Gastrocnemius medialis (tissue), 4 donors: Measurements from ENCODE around the gene CDK14. TPM values are rescaled to one million over a fixed set of nuclear protein-coding genes. Genes with fewer than 3 reads are reported as not detected.
"Not testable (repeated sequence)": the region's sequence is repeated elsewhere in the genome, so short reads cannot be mapped to it uniquely, and the experiment has no call there.

Experiments used
- ATAC-seq, 2 donors: fragments of 150-250 bp; one replicate each; pipeline ENCODE4 v1.9.1; 2016
- DNase-seq, 2 donors: peaks; one replicate each; pipeline ENCODE4 v3.0.0-alpha.2; 2019
- H3K27ac ChIP-seq, 4 donors: fragments of 200-600 bp; sonication (generic); 1 replicate in 1 of 4; 2 replicates in 3 of 4; pipeline ENCODE4 v1.5.1; 2016 to 2018; ENCODE audit warnings: mild to moderate bottlenecking in 2 of 4, moderate library complexity in 1 of 4
- H3K27me3 ChIP-seq, 3 donors: fragments of 200-600 bp; sonication (generic) in 2 of 3; 1 replicate in 1 of 3; 2 replicates in 2 of 3; pipeline versions ENCODE4 v1.5.1 to v1.6.0; 2016 to 2019; ENCODE audit warnings: mild to moderate bottlenecking in 1 of 3, moderate library complexity in 1 of 3
- H3K36me3 ChIP-seq, 2 donors: fragments of 200-600 bp; sonication (generic) in 1 of 2; one replicate each; pipeline ENCODE4 v1.5.1; 2017 to 2018
- H3K4me1 ChIP-seq, 2 donors: fragments of 200-600 bp; sonication (generic) in 1 of 2; one replicate each; pipeline ENCODE4 v1.5.1; 2016 to 2017; ENCODE audit warnings: mild to moderate bottlenecking in 2 of 2
- H3K4me3 ChIP-seq, 4 donors: fragments of 200-600 bp; sonication (generic) in 3 of 4; 1 replicate in 1 of 4; 2 replicates in 3 of 4; pipeline ENCODE4 v1.5.1; 2016 to 2019; ENCODE audit warnings: mild to moderate bottlenecking in 2 of 4
- H3K9me3 ChIP-seq, 3 donors: fragments of 200-600 bp; sonication (generic) in 2 of 3; 1 replicate in 1 of 3; 2 replicates in 2 of 3; pipeline ENCODE4 v1.5.1; 2016 to 2019
- CTCF ChIP-seq, 5 experiments: fragments of 450-650 bp in 3 of 5; fragments of 200-600 bp in 2 of 5; sonication (generic) in 2 of 5; IDR thresholded peaks in 4 of 5; conservative IDR thresholded peaks in 1 of 5; 1 replicate in 4 of 5; 2 replicates in 1 of 5; pipeline ENCODE4 v1.5.1; 2016 to 2019; ENCODE audit warnings: antibody characterized with exemption in 5 of 5, mild to moderate bottlenecking in 3 of 5, moderate library complexity in 3 of 5
- POLR2A ChIP-seq, 2 donors: fragments of 450-650 bp; IDR thresholded peaks; one replicate each; pipeline ENCODE4 v1.6.1; 2017; ENCODE audit warnings: antibody characterized with exemption in 2 of 2, mild to moderate bottlenecking in 2 of 2, moderate library complexity in 2 of 2
- in situ Hi-C, 4 donors: fragments of 200-750 bp; cut with MboI; loops; one replicate each; pipeline versions ENCODE4 v1.15.0 to v1.8.0; 2017; ENCODE audit warnings: low sequenced_read_pairs in 4 of 4
- intact Hi-C: fragments of 100-400 bp; cut with DNase I; formaldehyde crosslinking; loops from one replicate; pipeline ENCODE4 v1.15.1; 2023; ENCODE audit warnings: low total_unique reads
- total RNA-seq, 4 donors: library from RNA; depleted of rRNA; stranded (reverse); fragments of >200 nt; gene quantifications; one replicate each; pipeline versions ENCODE4 v1.1.0 to v1.2.3, GENCODE V29; 2016

The CDK14 gene
- total RNA-seq, 4 donors from 2014 or later = 3.9 to 8.6 (median 7.3) TPM

DNA sequence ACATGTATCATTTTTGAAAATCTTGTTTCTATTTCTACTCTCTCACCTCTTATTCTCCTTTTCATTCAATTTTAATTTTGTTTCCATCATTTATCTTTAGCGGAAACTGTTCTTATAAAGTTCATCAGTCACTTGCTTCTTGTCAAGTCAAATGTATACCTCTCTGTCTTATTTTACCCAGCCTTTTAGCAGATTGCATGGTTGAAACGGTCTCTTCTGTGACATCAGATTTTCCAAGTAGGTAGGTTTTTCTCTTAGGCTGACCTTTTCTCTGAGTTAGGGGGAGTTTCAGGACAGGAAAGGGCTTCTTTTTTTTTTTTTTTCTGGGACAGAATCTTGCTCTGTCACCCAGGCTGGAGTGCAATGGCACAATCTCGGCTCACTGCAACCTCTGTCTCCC lies 195.5 kb downstream of the CDK14 start:
- TF ChIP-seq CTCF (IDR thresholded peaks at IDR 0.05 in 4 of 5, conservative IDR thresholded peaks at IDR 0.05 in 1 of 5) (no peak), POLR2A (IDR thresholded peaks at IDR 0.05) (no peak)
- Histone ChIP-seq H3K27ac (no peak overlapping the region), H3K4me3 (no peak overlapping the region), H3K4me1 (no peaks in the 10 kb centered on the region), H3K27me3 (no peaks in the 10 kb centered on the region), H3K36me3 (no peaks in the 10 kb centered on the region), H3K9me3 (no peaks in the 10 kb centered on the region)
- in situ Hi-C loops (no loop called here), intact Hi-C loops (no loop called here)
- no peak for ATAC-seq
- DNase-seq = no peak

DNA sequence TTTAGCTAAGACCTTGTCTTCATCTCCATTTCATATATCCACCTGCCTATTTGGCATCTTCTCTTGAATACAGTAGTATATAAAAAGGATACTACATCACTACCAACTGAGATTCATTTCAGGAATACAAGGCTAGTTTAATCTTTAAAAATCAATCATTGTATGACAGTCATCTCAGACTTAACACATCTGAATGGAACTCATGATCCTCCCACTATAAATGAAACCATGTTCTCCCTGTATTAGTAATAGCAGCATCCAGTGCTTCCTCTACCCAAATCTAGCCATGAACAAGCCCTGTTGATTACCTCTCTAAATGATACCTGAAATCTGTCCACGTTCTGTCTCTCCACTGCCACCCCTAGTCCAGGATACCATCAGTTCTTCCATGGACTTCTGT lies 196.2 kb downstream of the CDK14 start:
- no peaks in the 10 kb centered on the region for H3K36me3 ChIP-seq
- in situ Hi-C loops = no loop called here
- H3K27ac ChIP-seq = no peak overlapping the region
- H3K9me3 ChIP-seq = no peaks in the 10 kb centered on the region
- no peaks in the 10 kb centered on the region for H3K4me1 ChIP-seq
- H3K27me3 ChIP-seq = no peaks in the 10 kb centered on the region
- DNase-seq (no peak), ATAC-seq (no peak)
- H3K4me3 ChIP-seq = no peak overlapping the region
- TF ChIP-seq CTCF (IDR thresholded peaks at IDR 0.05 in 4 of 5, conservative IDR thresholded peaks at IDR 0.05 in 1 of 5) (no peak), POLR2A (IDR thresholded peaks at IDR 0.05) (no peak)
- intact Hi-C loops = no loop called here

DNA sequence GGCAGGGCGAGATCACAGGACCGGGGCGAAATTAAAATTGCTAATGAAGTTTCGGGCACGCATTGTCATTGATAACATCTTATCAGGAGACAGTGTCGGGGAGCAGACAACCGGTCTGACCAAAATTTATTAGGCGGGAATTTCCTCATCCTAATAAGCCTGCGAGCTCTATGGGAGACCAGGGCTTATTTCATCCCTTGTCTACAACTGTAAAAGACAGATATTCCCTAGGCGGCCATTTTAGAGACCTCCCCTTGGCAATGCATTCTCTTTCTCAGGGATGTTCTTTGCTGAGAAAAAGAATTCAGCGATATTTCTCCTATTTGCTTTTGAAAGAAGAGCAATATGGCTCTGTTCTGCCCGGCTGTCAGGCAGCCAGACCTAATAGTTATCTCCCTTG lies 198.1 kb downstream of the CDK14 start:
- intact Hi-C loops, H3K4me1 ChIP-seq, DNase-seq, H3K27me3 ChIP-seq, H3K9me3 ChIP-seq, ATAC-seq, in situ Hi-C loops, H3K27ac ChIP-seq, H3K36me3 ChIP-seq, H3K4me3 ChIP-seq: not testable (repeated sequence)

DNA sequence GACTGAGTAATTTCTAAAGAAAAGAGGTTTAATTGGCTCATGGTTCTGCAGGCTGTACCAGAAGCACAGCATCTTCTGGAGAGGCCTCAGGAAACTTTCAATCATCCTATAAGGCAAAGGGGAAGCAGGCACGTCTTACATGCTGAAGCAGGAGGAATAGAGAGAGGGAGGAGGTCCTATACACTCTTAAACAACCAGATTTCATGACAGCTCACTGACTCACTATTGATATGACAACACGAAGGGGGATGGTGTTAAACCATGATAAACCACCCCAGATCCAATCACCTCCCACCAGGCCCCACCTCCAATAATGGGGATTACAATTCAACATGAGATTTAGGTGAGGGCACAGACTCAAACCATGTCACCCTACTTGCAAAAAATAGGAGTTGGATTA lies 201.5 kb downstream of the CDK14 start:
- in situ Hi-C loops = no loop called here

GRCh38 chr7:90804370-90804769 lies 208.2 kb downstream of the CDK14 start:
- H3K27ac ChIP-seq = no peak overlapping the region
- in situ Hi-C loops = no loop called here

More for the DNA sequence above, 201.5 kb downstream of the CDK14 start:
- ATAC-seq (no peak), DNase-seq (no peak)
- H3K36me3 ChIP-seq = no peaks in the 10 kb centered on the region
- no peaks in the 10 kb centered on the region for H3K27me3 ChIP-seq
- TF ChIP-seq POLR2A (IDR thresholded peaks at IDR 0.05) = no peak
- no peak for TF ChIP-seq CTCF (IDR thresholded peaks at IDR 0.05 in 4 of 5, conservative IDR thresholded peaks at IDR 0.05 in 1 of 5)
- intact Hi-C loops = no loop called here
- H3K4me1 ChIP-seq = no peaks in the 10 kb centered on the region
- no peak overlapping the region for H3K27ac ChIP-seq
- no peaks in the 10 kb centered on the region for H3K9me3 ChIP-seq
- H3K4me3 ChIP-seq = no peak overlapping the region

DNA sequence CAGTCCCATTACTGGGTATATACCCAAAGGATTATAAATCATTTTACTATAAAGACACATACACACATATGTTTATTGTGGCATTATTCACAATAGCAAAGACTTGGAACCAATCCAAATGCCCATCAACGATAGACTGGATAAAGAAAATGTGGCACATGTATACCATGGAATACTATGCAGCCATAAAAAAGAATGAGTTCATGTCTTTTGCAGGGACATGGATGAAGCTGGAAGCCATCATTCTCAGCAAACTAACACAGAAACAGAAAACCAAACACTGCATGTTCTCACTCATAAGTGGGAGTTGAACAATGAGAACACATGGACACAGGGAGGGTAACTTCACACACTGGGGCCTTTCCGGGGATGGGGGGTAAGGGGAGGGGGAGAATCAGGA lies 219.4 kb downstream of the CDK14 start:
- DNase-seq, in situ Hi-C loops, H3K4me1 ChIP-seq, H3K4me3 ChIP-seq, H3K27me3 ChIP-seq, H3K27ac ChIP-seq, intact Hi-C loops, ATAC-seq, H3K9me3 ChIP-seq, H3K36me3 ChIP-seq: not testable (repeated sequence)

More at GRCh38 chr7:90804370-90804769, 208.2 kb downstream of the CDK14 start:
- Histone ChIP-seq H3K9me3 (no peaks in the 10 kb centered on the region), H3K4me1 (no peaks in the 10 kb centered on the region), H3K27me3 (no peaks in the 10 kb centered on the region), H3K4me3 (no peak overlapping the region), H3K36me3 (no peaks in the 10 kb centered on the region)
- intact Hi-C loops = no loop called here
- TF ChIP-seq CTCF (IDR thresholded peaks at IDR 0.05 in 4 of 5, conservative IDR thresholded peaks at IDR 0.05 in 1 of 5) (no peak), POLR2A (IDR thresholded peaks at IDR 0.05) (no peak)
- DNase-seq (no peak), ATAC-seq (no peak)
